ENCODE data around the gene WDR5. TPM values are rescaled to one million over a fixed set of nuclear protein-coding genes. Genes with fewer than 3 reads are reported as not detected.
A peak's percentile ranks its signal among the peaks of the same experiment; 100 is the strongest.

WDR5 gene
- total RNA-seq, 1 experiment from 2014 or later: 76.4 TPM

- ChIA-PET CTCF (no interaction called here), POLR2A (ENCODE audit: low non-redundant PET) (no interaction called here)
- Histone ChIP-seq H3K4me1 (ENCODE audit: insufficient read depth, low read length, poor library complexity, severe bottlenecking) (no peaks in the 10 kb centered on the region), H3K36me3 (ENCODE audit: insufficient read depth, low read length, poor library complexity, severe bottlenecking) (peaks cover 92% of the 10 kb centered on the region), H3K9me3 (ENCODE audit: low read depth, low read length, poor library complexity, severe bottlenecking) (no peaks in the 10 kb centered on the region), H3K27ac (ENCODE audit: low read depth, low read length, poor library complexity, severe bottlenecking) (no peak overlapping the region), H3K27me3 (replicated peaks; ENCODE audit: insufficient read depth, low read depth, low read length, poor library complexity) (no peaks in the 10 kb centered on the region), H3K4me3 (ENCODE audit: low read depth, low read length, poor library complexity, severe bottlenecking) (no peak overlapping the region)
- TF ChIP-seq CTCF (conservative IDR thresholded peaks at IDR 0.05; ENCODE audit: low read depth, low read length) (no peak), EZH2 (IDR thresholded peaks at IDR 0.05; ENCODE audit: borderline replicate concordance, low read depth, low read length, poor library complexity, severe bottlenecking) (no peak)
- no TSS peak for BruUV-seq (replicated peaks)
- intact Hi-C loops (cut with micrococcal nuclease; ENCODE audit: unreplicated experiment): no loop called here
- no peak for DNase-seq (ENCODE audit: low spot score)
Measured at GRCh38 chr9:134149380-134149779, 13.5 kb downstream of the WDR5 start.

GRCh38 chr9:134150557-134151214 is 14.8 kb downstream of the WDR5 start:
- Histone ChIP-seq H3K27ac (ENCODE audit: low read depth, low read length, poor library complexity, severe bottlenecking) (no peak overlapping the region), H3K36me3 (ENCODE audit: insufficient read depth, low read length, poor library complexity, severe bottlenecking) (peaks cover 93% of the 10 kb centered on the region)
- CTCF ChIA-PET: no interaction called here

GRCh38 chr9:134152022-134152448 is 16.2 kb downstream of the WDR5 start:
- Histone ChIP-seq H3K9me3 (ENCODE audit: low read depth, low read length, poor library complexity, severe bottlenecking) (no peaks in the 10 kb centered on the region), H3K27me3 (replicated peaks; ENCODE audit: insufficient read depth, low read depth, low read length, poor library complexity) (no peaks in the 10 kb centered on the region), H3K27ac (ENCODE audit: low read depth, low read length, poor library complexity, severe bottlenecking) (no peak overlapping the region), H3K36me3 (ENCODE audit: insufficient read depth, low read length, poor library complexity, severe bottlenecking) (peaks cover 97% of the 10 kb centered on the region), H3K4me3 (ENCODE audit: low read depth, low read length, poor library complexity, severe bottlenecking) (no peak overlapping the region), H3K4me1 (ENCODE audit: insufficient read depth, low read length, poor library complexity, severe bottlenecking) (no peaks in the 10 kb centered on the region)
- POLR2A ChIA-PET (ENCODE audit: low non-redundant PET): no interaction called here
- intact Hi-C loops (cut with micrococcal nuclease; ENCODE audit: unreplicated experiment): no loop called here
- BruUV-seq (replicated peaks): no TSS peak
- TF ChIP-seq EZH2 (IDR thresholded peaks at IDR 0.05; ENCODE audit: borderline replicate concordance, low read depth, low read length, poor library complexity, severe bottlenecking): no peak
- TF ChIP-seq CTCF (conservative IDR thresholded peaks at IDR 0.05; ENCODE audit: low read depth, low read length): no peak
- DNase-seq (ENCODE audit: low spot score): no peak
- CTCF ChIA-PET: no interaction called here

More at GRCh38 chr9:134150557-134151214, 14.8 kb downstream of the WDR5 start:
- TF ChIP-seq CTCF (conservative IDR thresholded peaks at IDR 0.05; ENCODE audit: low read depth, low read length) (no peak), EZH2 (IDR thresholded peaks at IDR 0.05; ENCODE audit: borderline replicate concordance, low read depth, low read length, poor library complexity, severe bottlenecking) (no peak)
- no peak for DNase-seq (ENCODE audit: low spot score)
- H3K4me3 ChIP-seq (ENCODE audit: low read depth, low read length, poor library complexity, severe bottlenecking): no peak overlapping the region
- intact Hi-C loops (cut with micrococcal nuclease; ENCODE audit: unreplicated experiment): no loop called here
- POLR2A ChIA-PET (ENCODE audit: low non-redundant PET): interaction anchor here (0.6 kb wide), 1 partner anchor 16 kb away, joined by 13 read pairs; no protein-coding TSS in a partner anchor
- TSS peak; percentile 14 for BruUV-seq (replicated peaks)
- no peaks in the 10 kb centered on the region for H3K4me1 ChIP-seq (ENCODE audit: insufficient read depth, low read length, poor library complexity, severe bottlenecking)
- no peaks in the 10 kb centered on the region for H3K9me3 ChIP-seq (ENCODE audit: low read depth, low read length, poor library complexity, severe bottlenecking)
- no peaks in the 10 kb centered on the region for H3K27me3 ChIP-seq (replicated peaks; ENCODE audit: insufficient read depth, low read depth, low read length, poor library complexity)

Data from A673 (cell line).